B cell (primary cell): ENCODE results near the gene TBC1D25.
"Not testable (repeated sequence)": the region's sequence is repeated elsewhere in the genome, so short reads cannot be mapped to it uniquely, and the experiment has no call there.

Source experiments
- CTCF ChIP-seq: fragments of 200-600 bp; IDR thresholded peaks from one replicate; pipeline ENCODE4 v1.8.0; 2022; ENCODE audit warnings: antibody characterized with exemption, mild to moderate bottlenecking
- EZH2 ChIP-seq: IDR thresholded peaks from 2 replicates; pipeline ENCODE4 v1.6.1; 2012; ENCODE audit warnings: borderline replicate concordance, low read depth, mild to moderate bottlenecking, moderate library complexity, low read length; ENCODE audit not compliant: insufficient read depth, poor library complexity, severe bottlenecking

- TF ChIP-seq EZH2, CTCF: not testable (repeated sequence)
These were observed 16.3 kb downstream of the TBC1D25 start for GRCh38 chrX:48555731-48556325.
